ENCODE results near the gene INF2.

DNA sequence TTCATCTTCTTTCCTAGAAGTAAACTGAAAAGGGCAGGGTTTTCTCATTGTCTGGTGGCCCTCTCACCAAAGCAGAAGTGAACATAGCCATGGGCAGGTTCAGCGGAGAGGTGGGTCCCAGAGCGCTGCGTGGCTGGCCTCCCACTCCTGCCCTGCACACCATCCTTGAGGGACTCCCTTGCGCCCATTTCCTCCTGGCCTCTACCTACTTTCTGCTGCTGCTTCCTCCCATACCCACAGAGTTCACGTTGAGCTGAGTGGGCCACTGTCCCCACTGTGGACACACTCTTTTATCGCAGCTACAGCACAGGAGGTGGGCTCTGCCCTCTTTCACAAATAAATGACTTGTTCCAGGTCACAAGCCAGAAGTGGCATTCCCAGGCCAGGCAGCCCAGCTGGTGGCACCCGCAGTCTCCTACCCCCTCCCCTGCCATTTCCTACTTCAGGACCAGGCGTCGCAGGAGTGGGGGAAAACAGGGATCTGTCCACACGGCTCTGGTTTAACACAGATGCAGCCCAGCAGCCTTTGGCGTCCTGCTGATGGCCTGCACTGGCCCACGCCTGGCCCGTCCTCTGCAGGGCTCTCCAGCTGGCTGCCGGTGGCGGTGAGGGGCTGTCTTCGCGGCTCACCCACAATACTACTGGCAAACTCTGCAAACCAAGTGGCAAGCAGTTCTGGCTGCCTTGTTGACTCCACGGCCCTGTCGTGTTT lies 68.4 kb downstream of the INF2 start:
- TF ChIP-seq POLR2A (IDR thresholded peaks at IDR 0.05; ENCODE audit: low read depth, low read length) (no peak), TAF1 (IDR thresholded peaks at IDR 0.05; ENCODE audit: low read depth, low read length) (no peak)
